HG03135 (cell line): Measurements from ENCODE around the gene PTPRD.

Experiments
- ATAC-seq: cut with Tn5 transposase; IDR thresholded peaks from one replicate; pipeline ENCODE4 v1.9.1; 2021; ENCODE audit warnings: mild to moderate bottlenecking, moderate library complexity; ENCODE audit not compliant: unreplicated experiment

PTPRD gene

DNA sequence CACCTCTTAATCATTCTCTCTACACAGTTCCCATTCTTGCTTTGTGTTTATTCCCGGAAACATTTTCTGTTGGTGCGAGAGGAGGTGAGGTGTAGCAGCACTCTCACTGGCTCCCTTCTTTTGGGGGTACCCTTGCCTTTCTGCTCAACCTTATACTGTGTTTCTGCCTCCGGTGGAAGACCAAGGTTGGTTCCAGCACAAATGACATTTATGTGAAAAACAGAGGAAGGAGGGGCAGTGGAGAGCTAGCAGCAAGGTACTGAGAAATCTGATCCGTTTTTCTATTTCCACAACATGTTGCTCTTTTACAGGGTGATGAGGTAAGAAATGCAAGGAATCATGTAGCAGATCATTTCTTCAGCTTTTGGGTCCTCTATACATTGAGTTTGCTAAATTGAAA is 2165.2 kb downstream of the PTPRD start:
- ATAC-seq = no peak

DNA sequence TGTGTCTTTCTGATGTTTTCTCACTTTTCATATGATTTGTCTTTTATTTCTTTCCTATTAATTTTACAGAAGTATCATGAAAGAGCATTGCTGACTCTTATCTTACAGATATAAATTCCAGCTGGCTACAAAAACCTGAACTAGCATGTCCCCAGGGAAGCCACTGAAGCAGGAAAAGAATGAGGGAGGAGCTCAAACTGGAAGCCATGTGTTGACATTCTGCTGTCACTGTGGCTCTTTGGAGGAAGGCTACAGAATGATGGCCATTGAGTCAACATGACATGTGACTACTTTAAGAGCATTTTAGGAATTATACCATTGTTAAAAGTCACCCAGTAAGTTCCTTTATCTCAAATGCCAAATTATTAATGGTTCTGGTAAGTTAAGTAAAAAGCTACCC is 2174.9 kb downstream of the PTPRD start:
- no peak for ATAC-seq

DNA sequence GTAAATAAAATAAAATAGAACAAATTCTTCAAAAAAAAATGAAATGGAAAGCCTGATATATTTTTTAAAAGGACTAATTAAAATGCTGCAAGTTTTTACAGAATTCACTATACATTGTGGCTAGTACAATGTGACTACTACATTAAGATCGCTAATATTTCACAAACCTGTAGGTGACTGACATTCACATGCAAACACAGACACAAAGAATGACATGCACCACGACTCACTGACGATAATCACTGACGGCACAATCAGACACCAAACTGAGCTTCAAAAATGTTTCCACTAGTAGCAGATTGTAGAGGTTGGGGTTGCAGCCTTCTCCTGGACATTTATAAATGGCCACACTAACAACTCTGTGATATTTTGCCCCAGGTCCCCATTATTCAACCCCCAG is 2175.5 kb downstream of the PTPRD start:
- no peak for ATAC-seq

DNA sequence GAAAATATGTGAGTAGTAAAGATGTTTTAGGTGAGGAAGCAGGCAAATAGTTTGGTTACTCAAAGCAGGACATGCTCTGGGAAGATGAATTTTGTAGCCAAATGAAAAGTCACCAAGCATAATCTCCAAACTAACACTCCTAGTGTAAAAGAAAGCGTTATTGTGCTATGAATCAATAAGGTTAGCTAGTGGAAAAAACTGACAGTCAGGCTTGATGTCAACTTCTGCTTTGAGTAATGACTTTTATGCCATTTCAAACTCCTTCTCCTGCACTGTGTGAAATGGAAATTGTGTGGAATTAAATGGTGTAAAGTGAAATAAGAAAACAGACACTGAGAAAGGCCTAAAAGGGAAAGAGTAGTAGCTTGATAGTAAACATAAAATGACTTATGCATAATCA is 2176.0 kb downstream of the PTPRD start:
- no peak for ATAC-seq

DNA sequence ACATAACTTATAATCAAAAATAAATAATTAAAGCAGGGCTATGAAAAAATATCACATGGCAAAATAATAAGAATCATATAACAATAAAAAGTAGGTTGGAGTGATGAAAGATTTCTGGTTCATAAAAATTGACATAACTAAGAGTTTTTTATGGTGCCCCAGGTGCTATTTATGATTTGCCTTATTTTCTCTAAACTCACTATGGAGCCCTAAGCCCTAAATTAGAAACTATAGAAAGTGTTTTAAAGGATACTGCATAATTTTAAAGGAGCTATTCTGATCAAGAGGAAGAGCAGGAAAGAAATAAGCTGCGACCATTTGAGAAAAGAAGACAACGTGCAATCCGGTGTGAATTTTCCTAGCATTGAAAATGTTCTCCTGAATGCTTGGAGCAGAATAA is 2178.2 kb downstream of the PTPRD start:
- no peak for ATAC-seq

DNA sequence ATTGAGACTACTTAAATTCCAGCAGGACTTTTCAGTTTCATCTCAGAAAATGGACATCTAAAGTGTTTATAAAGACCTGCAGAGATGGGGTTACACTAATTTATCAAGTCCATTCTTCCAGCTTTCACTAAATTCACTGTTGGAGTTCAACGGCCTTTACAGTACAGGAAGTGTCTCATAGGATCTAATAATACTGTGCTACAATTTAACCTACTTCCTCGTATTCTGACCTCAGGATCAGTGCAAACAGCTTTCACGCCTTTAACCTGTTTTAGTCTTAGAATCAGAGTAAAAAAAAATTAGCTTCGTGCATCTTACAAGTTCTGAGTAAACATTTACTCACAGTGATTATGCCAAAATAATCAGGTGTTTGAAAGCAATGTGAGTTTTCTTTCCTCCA is 2180.6 kb downstream of the PTPRD start:
- ATAC-seq = no peak

DNA sequence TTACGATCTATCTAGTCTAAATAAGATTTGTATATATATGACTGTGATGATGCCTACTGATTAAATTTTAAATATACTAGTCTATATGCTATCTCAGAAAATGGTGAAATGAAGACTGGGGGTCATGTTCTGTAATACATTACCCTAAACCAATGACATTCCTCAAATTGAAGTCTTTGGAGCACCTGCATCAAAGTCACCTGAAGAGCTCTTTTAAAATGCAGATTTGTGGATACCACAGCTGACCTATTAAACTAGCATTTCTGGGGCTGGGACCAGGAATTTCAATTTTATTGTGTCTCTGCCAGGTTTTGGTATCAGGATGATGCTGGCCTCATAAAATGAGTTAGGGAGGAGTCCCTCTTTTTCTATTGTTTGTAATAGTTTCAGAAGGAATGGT is 2181.3 kb downstream of the PTPRD start:
- no peak for ATAC-seq

DNA sequence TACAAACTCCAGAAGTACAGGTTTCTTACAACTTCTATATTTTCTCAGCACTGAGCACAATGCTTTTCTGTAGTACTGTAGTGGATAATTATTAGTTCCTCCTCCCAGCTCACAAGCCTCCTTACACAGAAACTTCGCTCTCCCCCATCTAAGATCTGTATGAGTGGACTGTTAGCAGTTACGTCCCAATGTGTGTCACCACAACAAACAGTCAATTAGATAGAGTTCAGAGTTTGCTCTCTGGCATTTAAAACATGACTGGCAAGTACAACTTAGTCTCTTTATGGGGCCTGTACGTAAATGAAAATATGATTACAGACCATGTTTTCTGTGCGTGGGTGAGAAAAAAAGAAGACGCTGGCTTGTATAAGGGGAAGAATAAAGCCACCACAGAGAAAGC is 2181.9 kb downstream of the PTPRD start:
- no peak for ATAC-seq

DNA sequence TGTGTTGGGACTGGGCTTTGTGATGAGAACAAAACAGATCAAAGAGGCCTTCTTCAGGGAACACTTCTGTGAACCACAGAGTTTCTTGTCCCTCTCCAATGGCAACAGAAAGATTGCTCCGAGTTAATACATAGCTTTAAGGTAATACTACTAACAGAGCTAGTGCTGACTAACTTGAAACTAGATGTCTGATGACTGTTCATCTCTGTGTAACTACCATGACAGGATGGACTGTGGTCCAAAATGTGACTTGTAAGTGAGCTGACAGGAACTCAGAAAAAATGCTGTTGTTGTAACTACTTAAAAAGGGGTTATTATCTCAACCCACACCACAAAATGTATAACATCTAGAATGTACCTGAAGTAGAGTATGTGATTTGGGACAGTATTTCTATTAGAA is 2183.0 kb downstream of the PTPRD start:
- ATAC-seq = no peak

DNA sequence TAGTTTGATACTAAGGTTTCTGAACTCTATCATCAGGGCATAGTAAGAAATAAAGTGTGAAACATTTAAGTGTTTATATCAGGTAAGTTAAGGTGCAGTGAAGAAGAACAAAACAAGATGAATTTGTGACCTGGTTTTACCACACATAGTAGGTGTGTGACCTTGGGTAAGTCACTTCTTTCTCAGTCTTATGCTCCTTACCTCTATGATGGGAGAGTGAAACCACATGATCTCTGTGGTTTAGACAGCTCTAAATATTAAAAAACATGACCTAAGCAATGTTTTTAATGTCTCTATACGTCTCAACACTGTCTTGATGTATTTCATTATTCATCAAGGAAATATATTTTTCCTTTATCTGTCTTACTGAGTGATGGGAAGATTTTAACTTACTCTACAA is 2183.6 kb downstream of the PTPRD start:
- no peak for ATAC-seq

DNA sequence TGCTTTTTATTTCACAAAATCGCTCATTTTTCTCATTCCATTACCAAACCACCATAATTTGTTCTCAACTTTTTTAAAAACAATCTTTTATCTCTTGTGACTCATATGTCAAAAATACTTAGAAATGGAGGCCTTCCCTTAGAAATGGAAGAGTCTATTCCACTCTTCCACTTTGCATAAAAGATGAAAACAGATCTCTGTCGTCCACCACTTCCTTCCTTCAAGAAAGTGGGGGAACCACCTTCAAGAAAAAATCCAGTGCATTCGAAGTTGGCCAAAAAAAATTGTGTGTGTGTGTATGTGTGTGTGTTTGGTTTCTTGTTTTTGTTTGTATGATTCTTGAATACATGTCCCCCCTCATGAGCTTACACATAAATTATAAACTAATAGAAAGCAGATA is 2184.4 kb downstream of the PTPRD start:
- no peak for ATAC-seq

DNA sequence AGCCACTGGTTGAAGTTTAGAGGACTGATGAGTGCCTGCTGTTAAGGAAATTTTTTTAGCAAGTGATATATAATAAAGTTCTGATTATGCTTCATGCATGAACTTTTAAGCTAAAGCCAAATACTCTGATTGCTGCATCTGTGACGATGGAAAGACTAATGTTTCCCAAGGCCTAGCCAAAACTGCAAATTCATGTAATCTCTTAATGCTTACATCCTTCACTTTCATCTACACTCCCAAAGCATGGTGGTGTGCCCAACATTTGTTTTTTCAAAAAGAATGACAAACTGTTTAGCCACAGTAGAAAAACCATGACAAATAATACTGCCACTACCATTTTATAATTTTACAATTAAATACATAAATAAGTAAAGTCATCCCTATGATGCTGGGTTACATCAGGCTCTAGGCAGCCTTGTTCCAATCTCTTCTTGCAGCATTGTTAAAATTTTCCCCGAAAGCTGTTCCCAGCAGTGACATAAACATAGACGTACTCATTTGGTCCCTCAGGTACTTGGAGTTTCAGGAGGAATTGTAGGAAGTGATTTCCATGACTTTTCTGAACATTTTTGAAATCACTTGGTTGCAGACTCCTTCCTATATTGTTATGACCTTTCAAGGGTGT is 2187.9 kb downstream of the PTPRD start:
- no peak for ATAC-seq

DNA sequence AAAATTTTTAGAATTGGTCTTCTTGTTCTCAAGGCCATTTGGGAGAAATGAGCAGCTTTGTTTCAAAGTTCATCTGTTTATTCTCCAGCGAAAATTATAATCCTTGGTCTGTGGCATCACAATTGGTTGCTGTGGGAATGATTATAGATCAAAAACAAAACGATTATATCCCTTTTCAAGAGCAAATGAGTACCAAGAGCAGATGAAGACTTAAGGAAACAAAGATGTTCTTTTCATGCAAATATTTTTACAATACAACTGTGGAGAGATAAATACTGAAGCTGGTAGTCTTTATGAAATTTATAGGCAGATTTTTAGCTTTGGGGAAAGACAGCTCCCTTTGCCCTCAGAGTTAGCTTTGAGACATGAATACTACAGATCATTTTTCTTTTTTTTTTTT is 2192.4 kb downstream of the PTPRD start:
- no peak for ATAC-seq

DNA sequence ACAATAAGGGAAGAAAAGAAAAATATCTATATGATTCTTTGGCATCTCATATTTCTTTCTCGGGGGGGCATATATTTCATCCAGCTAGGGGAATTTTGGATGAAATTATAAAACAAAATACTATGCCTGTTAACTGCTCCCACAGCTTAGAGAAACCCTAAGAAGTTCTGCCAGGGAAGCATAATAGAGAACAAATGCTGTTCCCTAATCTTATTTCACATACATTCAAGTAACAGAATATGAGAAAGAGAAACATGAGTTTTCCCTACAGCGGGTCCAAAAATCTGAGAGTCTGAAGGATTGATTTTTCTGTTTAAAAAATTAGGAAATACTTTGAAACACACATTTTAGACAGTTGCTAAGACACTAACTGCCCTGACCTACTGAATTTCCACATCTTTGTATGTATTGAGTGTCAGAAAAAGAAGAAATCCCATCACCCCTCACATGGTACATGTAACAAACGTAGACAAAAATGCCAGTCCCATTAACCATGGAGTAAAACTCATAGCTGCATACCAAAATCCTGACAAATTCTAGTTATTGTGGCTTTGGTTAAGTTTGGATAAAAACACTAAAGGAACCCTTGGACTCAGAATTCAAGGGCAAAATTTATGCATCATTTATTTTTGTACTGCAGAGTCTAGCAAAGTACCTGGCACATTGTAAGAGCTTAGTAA is 2193.1 kb downstream of the PTPRD start:
- no peak for ATAC-seq

DNA sequence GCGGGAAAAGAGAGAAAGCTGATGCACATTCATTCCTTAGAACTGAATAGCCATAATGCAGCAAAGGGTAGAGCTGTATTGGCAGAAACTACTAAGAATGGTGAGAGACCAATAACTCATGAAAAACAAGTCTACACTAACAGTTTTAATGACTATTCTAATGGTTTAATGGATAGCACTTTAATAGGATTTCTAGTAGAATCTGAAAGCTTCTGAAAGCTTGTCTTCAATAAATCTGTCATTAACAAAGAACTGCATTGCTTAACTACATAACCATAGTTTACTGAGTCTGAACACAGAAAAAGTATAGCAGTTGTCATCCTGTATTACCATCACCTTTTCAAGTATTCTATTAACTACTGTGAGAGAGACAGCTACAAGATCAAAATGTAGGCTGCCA is 2195.5 kb downstream of the PTPRD start:
- no peak for ATAC-seq

DNA sequence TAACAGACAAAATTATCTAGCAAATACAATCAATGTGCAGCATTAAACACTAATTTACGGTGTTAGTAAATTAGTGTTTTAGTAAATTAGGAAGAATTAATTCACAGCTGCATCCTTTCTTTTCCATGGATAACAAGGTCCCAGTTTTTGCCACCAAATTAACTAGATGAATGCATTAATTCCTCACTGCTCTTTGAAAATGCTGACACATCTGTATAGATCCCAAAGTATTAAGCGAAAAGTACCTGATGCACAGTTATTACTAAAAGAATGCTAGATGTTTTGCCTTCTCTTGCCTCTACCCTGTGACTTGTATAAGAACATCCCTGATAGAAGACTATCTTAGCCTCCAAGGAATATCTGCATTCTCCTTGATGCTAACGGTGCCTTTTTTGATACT is 2200.5 kb downstream of the PTPRD start:
- ATAC-seq = no peak

DNA sequence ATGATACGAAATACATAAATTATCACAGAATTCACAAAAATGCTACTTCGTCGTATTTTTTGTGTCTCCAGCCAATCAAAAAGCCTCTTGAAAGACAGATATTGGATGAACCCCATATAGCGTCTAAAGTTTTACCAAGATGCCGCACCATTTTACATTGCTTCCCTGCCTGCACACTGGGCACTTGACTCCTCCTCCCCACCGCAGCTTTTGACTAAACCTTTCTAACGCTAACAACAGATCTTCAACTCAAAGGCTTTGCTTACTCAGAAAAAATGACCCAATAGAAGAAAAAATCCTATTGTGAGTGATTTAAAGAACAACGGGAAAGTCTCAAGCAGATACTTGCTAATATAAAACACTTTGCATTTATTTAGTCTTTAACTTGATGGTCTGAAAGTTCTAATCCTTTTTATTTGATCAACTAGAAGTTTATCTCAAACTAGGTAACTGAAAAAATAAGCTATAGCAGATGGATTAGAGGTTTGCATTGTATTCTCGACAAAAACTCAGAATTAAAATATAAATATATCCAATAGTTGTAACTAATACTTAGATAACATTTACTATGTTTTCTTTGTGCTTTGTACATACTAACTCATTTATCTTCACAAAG is 2204.1 kb downstream of the PTPRD start:
- no peak for ATAC-seq

DNA sequence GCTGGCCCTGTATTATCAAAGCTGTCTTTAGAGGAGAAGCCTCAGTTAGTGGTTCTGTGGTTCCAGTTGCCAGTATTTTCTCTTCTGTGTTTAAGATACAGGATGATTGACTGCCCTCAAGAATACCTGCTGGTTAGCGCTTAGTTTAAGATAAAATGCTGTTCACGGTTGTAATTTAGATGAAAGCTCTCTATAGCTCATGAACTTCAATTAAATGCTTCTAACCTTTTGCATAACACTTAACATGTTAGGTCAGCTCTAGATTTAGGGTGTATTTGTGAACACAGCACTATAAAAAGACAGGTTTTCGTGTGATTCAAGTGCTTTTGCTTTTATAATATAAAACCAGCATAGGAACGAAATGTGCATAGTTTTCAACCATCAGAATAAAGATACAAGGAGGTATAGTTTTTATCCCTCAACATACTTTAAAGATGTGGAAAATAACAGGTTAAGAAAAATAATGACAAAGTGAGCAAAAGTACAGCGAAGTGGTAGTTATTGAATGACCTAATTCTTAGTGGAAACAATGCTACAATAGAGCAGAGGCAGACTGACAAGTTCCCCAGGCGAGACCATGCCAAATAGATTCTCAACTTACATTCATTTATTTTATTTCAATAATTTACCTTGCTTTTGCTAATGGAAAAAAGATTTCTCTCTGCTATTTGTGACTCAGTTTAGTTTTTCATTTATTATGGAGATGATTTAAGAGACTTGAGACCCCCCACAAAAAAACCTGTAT is 2210.7 kb downstream of the PTPRD start:
- ATAC-seq = no peak

DNA sequence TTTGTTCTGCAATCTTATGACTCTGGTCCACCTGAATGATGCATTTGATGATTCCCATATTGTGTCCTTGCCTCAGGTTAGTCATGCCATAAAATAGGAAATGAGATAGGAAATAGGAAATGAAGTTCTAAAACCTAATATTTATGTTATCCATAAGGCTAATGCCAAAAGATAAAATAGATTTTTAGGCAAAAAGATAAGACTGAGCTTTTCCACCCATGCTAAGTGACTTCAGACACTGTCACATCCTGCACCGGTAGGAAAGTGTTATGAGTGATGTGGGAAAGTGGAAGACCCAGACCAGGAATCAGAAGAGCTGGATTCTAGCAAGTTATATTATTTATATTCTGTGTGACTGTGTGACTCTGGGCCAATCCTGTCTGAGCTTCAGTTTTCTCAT is 2212.4 kb downstream of the PTPRD start:
- ATAC-seq = no peak

DNA sequence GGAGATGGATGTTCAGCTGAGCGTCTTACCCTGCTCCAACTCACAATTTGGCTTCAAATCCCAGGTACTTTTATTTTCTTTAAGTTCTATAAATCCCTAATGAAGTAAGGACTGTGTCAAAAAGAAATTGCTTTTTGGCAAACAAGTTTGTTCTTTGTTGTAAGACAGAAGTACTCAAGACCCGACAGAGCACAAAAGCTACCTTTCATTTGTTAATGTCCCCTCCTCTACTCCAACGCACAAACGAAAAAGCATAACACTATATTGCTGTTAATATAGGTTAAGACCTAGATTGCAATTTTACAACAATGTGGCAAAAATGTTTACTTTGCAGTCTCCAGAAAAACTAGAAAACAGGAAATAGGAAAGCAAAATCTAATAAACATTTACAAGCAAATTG is 2217.8 kb downstream of the PTPRD start:
- no peak for ATAC-seq

DNA sequence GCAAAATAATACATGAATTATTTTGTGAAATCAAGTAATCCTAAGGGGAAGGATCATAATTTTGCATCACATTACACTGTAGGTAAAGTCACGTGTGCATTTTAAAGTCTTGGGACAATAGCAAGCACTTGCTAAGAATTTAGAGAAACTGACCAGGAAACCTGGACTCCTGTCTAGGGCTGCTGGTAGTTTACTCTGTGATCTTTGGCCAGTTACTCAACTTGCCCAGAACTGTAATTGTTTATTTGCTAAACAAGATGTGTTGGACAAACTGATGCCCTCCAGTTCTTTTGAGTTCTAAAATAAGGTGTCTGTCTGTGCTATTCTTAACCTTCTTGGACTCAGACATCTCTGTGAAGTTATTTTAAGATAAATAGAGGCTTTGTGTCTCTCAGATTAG is 2218.5 kb downstream of the PTPRD start:
- no peak for ATAC-seq

DNA sequence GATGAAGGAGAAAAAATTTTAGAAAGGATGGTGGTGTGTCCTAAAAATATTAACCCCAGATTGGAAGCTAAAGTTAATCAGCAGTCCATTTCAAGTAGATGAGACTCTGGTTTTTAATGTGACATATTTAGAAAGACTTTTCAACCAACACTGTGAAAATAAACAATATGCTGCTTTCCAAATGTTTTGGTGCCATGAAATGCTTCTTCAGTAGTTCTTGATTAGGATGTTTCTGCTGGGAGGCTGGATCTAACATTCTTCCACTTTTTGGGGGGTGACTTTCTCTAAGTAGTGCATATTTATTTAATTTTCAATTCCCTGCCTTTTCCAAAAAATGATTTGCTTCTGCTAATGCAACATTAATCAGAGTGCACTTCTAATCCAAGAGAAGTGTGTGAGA is 2219.9 kb downstream of the PTPRD start:
- no peak for ATAC-seq
